Measurements from ENCODE around the gene ANXA7. TPM values are rescaled to one million over a fixed set of nuclear protein-coding genes. Genes with fewer than 3 reads are reported as not detected.

ANXA7 gene
- total RNA-seq, 4 donors from 2014 or later = 73.7 to 104 (median 98.8) TPM

- no peak for TF ChIP-seq POLR2A (IDR thresholded peaks at IDR 0.05)
- TF ChIP-seq CTCF (IDR thresholded peaks at IDR 0.05) = no peak
- no peak overlapping the region for H3K4me3 ChIP-seq (ENCODE audit: low read depth, poor library complexity, severe bottlenecking)
- intact Hi-C loops (cut with DNase I; ENCODE audit: low total_unique reads) = no loop called here
- no peak for DNase-seq (ENCODE audit: low spot score in 2 of 2)
- WGBS, 2 donors = 78 to 87% methylated on average over 1 of the region's 1 CpG
Observed at GRCh38 chr10:73407495-73407894, 6.4 kb downstream of the ANXA7 start.

GRCh38 chr10:73406846-73407245 lies 7.0 kb downstream of the ANXA7 start:
- intact Hi-C loops (cut with DNase I; ENCODE audit: low total_unique reads) = no loop called here
- WGBS, 2 donors = 94 to 95% methylated on average over 5 of the region's 5 CpGs
- no peak for DNase-seq (ENCODE audit: low spot score in 2 of 2)

GRCh38 chr10:73405556-73405955 lies 8.3 kb downstream of the ANXA7 start:
- intact Hi-C loops (cut with DNase I; ENCODE audit: low total_unique reads) = no loop called here
- TF ChIP-seq POLR2A (IDR thresholded peaks at IDR 0.05) (no peak), CTCF (IDR thresholded peaks at IDR 0.05) (no peak)
- WGBS, 2 donors = 94% methylated on average over 3 of the region's 3 CpGs
- H3K4me3 ChIP-seq (ENCODE audit: low read depth, poor library complexity, severe bottlenecking) = no peak overlapping the region
- no peak for DNase-seq (ENCODE audit: low spot score in 2 of 2)

More at GRCh38 chr10:73406846-73407245, 7.0 kb downstream of the ANXA7 start:
- no peak overlapping the region for H3K4me3 ChIP-seq (ENCODE audit: low read depth, poor library complexity, severe bottlenecking)
- TF ChIP-seq POLR2A (IDR thresholded peaks at IDR 0.05) (no peak), CTCF (IDR thresholded peaks at IDR 0.05) (no peak)

GRCh38 chr10:73404690-73405089 lies 9.2 kb downstream of the ANXA7 start:
- no peak for DNase-seq (ENCODE audit: low spot score in 2 of 2)
- 92 to 95% methylated on average over 9 of the region's 9 CpGs for WGBS, 2 donors
- intact Hi-C loops (cut with DNase I; ENCODE audit: low total_unique reads) = no loop called here
- TF ChIP-seq CTCF (IDR thresholded peaks at IDR 0.05) = no peak
- TF ChIP-seq POLR2A (IDR thresholded peaks at IDR 0.05) = no peak
- no peak overlapping the region for H3K4me3 ChIP-seq (ENCODE audit: low read depth, poor library complexity, severe bottlenecking)

GRCh38 chr10:73401636-73402035 lies 12.2 kb downstream of the ANXA7 start:
- 96 to 99% methylated on average over 6 of the region's 6 CpGs for WGBS, 2 donors
- intact Hi-C loops (cut with DNase I; ENCODE audit: low total_unique reads) = no loop called here
- no peak for TF ChIP-seq POLR2A (IDR thresholded peaks at IDR 0.05)
- TF ChIP-seq CTCF (IDR thresholded peaks at IDR 0.05) = no peak
- DNase-seq (ENCODE audit: low spot score in 2 of 2) = no peak
- no peak overlapping the region for H3K4me3 ChIP-seq (ENCODE audit: low read depth, poor library complexity, severe bottlenecking)

- no peak for DNase-seq (ENCODE audit: low spot score in 2 of 2)
- no peak overlapping the region for H3K4me3 ChIP-seq (ENCODE audit: low read depth, poor library complexity, severe bottlenecking)
- 85 to 88% methylated on average over 4 of the region's 4 CpGs for WGBS, 2 donors
- intact Hi-C loops (cut with DNase I; ENCODE audit: low total_unique reads) = no loop called here
- TF ChIP-seq CTCF (IDR thresholded peaks at IDR 0.05) = no peak
- no peak for TF ChIP-seq POLR2A (IDR thresholded peaks at IDR 0.05)
Observed at GRCh38 chr10:73399063-73399462, 14.8 kb downstream of the ANXA7 start.

Measured in lower leg skin (tissue), 4 donors.